NCI-H748 (cell line): ENCODE measurements around the gene DEFB118.
"Not testable (repeated sequence)": the region's sequence is repeated elsewhere in the genome, so short reads cannot be mapped to it uniquely, and the experiment has no call there.

Experiments used
- DNase-seq: peaks from one replicate; lab custom pipeline; 2025; ENCODE audit not compliant: unreplicated experiment; lab: John Stamatoyannopoulos, UW

DEFB118 gene, protein sequence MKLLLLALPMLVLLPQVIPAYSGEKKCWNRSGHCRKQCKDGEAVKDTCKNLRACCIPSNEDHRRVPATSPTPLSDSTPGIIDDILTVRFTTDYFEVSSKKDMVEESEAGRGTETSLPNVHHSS

DNA sequence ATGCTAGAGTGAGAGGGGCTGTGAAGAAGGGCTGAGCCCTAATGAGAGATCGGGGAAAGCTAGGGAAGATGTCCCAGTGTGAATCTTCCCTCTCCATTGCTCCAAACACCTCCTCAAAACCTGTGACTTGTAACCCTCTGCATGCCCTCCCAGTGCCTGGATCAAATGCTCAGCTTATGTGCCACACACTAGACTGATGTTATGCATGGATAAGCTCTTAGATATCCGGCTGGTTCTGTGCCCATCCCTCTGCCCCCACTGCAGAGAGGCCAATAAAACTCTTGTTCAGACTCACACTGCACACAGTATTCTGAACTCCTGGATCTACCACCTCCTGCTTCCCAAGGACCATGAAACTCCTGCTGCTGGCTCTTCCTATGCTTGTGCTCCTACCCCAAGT is at the start of gene DEFB118:
Gene DEFB118 (plus strand): TSS at position 301 of the 400 bp plus-strand sequence. CDS start 50 bp downstream, at position 351.
- DNase-seq = no peak

DNA sequence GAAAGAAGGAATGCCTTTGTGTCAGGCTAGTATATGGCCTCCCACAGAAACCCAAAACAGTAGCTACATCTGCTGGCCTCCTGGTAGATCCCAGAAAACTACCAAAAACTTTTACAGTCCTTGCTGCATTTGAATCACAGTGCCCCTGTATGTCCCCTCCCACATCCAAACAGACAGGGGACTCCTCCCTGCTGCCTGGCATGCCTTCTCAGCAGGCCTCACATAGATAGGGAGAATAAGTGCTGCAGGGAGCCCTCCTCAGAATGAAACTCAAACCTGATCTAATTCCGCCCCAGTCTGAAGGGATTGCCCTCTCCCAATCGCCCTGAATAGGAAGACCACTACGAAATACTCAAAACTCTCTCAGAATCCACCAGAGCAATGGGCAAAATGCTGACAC is 45.9 kb upstream of the DEFB118 start:
- DNase-seq = no peak

DNA sequence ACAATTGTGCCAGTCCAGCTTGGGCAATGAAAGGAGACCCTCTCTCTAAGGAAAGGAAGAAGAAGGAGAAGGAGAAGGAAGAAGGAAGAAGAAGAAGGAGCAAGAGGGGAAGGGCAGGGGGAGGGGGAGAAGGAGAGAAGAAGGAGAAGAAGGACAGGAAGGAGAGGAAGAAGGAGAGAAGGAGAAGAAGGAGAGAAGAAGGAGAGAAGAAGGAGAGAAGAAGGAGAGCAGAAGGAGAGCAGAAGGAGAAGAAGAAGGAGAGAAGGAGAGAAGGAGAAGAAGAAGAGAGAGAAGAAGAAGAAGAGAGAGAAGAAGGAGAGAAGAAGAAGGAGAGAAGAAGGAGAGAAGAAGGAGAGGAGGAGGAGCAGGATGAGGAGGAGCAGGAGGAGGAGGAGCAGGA is 37.5 kb upstream of the DEFB118 start:
- DNase-seq = no peak

DNA sequence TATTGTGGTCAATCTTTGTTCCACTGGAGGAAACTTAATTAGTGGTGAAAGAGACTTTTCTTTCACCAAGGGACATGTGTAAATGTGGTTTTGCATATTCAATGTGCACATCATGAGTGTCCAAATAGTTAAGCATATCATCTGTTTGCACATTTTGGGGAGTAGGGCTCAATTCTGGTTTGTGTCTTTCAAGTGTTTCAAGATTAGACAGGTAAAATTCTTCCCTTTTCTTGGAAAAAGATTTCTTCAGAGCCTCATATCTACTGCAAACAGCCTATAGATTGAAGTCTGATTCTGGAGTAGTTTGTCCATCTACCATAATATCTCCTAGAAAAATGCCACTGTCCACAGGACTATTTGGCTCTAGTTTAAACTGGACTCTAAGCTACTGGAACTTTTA is 26.9 kb upstream of the DEFB118 start:
- DNase-seq = no peak

DNA sequence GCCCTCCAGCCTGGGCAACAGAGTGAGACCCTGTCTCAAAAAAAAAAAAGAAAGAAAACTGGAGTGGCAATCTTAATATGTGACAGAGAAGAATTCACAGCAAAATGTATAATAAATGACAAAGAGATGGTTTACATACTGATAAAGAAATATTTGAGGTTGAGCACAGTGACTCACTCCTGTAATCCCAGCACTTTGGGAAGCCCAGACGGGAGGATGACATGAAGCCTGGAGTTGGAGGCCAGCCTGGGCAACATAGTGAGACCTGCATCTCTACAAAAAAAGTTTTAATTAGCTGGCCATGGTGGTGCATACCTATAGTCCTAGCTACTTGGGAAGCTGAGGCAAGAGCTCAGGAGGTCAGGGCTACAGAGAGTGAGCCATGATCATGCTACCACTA is 12.4 kb upstream of the DEFB118 start:
- DNase-seq = no peak

DNA sequence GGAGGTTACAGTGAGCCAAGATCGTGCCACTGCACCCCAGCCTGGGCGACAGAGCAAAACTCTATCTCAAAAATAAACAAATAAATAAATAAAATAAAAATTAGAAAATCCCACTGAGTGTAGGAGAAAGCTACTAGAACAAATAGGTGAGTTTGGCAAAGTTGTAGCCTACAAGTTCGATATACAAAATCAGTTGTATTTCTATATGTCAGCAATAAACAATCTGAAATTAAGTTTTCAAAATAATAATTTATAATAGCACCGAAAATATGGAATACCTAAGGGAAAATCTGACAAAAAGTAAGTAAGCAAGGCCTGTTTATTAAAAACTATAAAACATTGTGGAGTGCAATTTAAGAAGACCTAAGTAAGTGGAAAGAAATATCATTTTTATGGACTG is 5.1 kb upstream of the DEFB118 start:
- DNase-seq = no peak

DNA sequence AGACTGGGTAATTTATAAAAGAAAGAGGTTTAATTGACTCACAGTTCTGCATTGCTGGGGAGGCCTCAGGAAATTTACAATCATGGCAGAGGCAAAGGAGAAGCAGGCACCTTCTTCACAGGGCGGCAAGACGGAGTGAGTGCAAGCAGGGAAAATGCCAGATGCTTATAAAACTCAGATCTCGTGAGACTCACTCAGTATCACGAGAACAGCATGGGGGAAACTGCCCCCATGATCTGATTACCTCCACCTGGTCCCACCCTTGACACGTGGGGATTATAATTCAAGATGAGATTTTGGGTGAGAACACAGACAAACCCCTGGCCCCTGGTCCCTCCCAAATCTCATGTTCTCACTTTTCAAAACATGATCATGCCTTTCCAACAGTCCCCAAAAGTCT is 4.1 kb upstream of the DEFB118 start:
- DNase-seq = not testable (repeated sequence)

DNA sequence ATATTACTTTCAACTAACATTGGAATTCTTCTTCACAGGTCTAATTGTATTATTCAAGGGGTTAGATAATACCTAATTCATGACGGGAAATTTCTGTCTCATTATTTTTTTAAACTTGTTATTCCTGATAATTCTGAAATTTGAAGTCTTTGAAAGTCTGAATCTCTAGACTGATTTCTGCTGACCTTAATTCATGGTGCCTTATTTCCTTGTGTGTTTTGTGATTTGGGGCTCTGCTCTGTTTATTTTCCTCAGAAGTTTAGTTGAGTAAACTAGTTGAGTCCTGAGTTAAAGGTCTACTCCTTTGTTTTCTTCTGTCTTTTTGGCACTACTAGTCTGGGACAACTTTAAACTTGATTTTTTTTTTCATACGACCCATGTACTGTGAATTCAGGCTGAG is 5.9 kb downstream of the DEFB118 start:
- no peak for DNase-seq

DNA sequence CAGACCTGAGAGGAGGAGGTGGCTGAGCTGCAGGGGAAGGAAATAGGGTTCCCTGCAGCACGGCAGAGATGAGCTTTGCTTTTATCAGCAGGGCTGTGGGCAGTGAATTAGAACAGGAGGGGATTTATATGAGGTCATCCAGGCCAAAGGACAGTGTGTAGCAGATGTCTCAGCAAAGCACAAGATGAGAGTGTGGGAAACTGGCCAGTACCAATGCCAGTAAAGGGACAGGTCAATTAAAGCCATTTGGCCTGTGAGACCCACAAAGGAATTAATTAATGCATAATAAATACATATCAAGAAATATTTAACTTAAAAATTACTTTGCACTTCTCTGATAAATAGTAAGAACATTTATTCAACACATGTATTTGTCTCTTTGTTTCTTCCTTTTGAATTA is 22.1 kb downstream of the DEFB118 start, which contains the start of gene DEFB119:
Gene DEFB119 (minus strand): TSS at position 101 of the 400 bp plus-strand sequence. CDS start 107 bp downstream, outside the sequence.
- no peak for DNase-seq

DNA sequence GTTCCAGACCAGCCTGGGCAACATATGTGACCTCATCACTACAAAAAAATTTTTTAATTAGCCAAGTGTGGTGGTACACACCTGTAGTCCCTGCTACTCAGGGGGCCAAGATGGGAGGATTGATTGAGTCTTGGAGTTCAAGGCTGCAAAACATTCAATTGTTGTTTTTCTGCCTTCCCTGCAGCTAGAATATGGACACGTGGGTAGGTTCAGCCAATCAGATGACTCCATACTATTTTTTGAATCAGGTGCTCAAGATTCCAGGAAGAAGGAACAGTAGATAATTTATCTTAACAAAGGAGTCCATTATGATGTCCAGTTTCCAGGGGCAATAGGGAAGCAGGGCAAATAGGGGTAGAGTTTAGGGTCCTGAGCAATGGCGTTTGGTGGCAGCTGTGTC is 24.4 kb downstream of the DEFB118 start:
- DNase-seq = no peak

DNA sequence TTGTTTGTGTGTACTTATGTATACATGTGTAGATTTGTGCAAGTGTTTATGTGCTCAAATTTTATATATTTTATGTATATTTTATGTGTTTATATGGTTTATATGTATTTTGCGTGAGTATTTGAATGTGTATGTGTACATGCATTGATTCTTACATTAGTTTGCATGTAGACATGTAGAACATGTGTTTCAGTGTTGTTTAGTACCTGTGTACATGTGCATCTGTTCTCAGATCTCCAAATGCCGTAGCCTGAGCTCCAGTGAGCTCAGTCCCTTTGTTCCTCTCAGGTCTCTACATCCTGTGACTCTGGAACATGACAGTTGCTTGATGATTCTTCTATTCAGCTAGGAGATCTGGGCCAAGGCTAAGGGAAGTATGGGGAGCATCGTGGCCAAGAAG is 26.5 kb downstream of the DEFB118 start:
- no peak for DNase-seq

DNA sequence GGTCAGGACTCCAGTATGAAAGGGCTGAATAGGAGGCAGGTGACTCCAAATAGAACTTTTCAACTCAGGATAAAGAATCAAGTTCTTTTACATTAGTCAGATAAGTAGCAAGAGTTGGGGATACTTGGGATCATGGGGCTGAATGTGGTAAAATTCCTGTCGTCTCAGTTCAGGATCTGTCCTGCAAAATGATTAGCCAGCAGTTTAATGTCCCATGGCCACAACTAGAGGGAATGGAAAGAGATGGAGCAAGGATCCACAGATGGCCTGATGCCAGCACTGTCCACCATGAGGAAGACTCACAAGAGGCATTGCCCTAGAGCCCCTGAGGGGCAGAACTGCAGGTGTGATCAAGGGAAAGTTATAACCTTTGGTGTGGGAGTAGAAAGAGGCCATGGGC is 35.5 kb downstream of the DEFB118 start:
- no peak for DNase-seq

DNA sequence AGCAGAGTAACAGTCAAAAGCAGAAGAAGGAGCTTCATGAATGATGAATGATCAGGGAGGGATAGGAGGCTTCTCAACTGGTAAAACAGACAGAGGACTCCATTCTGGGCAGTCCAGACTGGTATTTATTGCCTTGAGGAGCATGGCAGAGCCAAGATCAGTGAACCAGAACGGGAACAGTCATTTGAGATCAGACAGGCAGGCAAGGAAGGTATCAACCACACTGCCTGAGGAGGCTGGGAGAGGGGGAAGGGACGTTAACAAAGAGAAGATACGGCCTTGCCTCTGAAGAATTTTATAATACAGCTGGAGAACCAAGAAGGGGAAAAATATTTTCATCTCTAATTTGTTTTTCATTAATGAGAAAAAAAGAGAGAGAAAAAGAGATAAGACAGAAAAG is 37.7 kb downstream of the DEFB118 start, which contains the start of gene DEFB121:
Gene DEFB121 (minus strand): TSS at position 101 of the 400 bp plus-strand sequence. CDS start 63 bp downstream, at position 38.
- DNase-seq = no peak

DNA sequence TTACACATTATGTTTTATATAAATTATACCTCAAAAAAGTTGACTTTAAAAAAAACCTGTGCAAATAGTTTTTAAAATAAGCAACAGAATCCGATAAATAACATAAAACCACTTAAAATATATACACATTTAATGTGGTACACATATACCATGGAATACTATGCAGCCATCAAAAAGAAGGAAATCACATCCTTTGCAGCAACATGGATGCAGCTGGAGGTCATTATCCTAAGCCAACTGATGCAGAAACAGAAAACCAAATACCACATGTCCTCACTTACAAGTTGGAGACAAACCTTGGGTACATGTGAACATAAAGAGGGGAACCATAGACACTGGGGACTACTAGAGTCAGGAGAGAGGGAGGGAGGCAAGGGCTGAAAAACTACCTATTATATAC is 41.6 kb downstream of the DEFB118 start:
- DNase-seq = no peak

DNA sequence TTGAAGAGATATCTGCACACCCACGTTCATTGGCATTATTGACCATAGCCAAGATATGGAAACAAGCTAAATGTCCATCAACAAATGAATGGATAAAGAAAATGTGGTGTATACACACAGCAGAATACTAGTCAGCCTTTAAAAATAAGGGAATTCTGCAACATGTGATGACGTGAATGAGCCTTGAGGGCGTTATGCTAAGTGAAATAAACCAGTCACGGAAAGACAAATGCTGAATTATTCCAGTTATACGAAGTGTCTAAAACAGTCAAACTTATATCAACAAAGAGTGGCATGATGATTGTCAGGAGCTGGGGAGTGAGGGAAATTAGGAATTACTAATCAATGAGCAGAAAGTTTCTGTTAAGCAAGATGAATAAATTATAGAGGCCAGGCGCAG is 46.0 kb downstream of the DEFB118 start:
- no peak for DNase-seq

DNA sequence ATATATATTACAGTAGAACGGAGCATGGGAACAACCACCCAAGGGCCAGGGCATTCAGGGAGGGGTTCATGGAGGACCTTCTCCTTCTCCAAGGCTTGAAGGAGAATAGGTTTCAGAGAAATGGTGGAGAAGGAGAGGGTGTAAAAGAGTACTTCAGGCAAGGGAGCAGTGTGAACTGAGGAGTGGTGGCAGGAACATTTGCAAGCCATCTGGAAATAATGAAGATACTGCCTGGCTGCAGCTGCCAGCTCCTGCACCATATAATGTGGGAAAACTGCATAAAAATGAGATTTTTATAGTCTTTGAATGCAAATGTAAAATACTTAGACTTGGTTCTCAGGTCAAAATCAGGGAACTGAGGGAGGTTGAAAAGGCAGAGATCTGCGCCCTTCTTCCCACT is 47.3 kb downstream of the DEFB118 start:
- DNase-seq = no peak

DNA sequence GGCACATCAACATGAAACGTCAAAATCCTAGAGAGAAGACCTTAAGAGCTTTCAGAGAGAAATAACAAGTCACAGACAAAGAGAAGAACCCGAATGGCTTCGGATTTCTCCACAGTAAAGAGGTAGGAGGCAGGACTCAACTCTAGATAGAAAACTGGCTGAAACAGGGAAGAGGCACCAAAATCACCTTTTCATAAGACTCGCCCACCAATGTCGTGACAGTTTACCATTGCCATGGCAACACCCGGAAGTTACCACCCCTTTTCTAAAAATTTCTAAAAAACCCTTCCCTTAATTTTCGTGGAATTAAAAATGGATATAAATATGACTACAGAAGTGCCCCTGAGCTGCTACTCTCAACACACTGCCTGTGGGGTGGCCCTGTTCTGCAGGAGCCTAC is 49.9 kb downstream of the DEFB118 start:
- no peak for DNase-seq
